22Rv1 (cell line): Measurements from ENCODE around the gene ITLN2.

Source experiments
- CTCF ChIP-seq: fragments of 450-650 bp; IDR thresholded peaks from 2 replicates; pipeline ENCODE4 v1.5.1; 2017; ENCODE audit warnings: mild to moderate bottlenecking
- ZFX ChIP-seq: fragments of 450-650 bp; IDR thresholded peaks from 2 replicates; pipeline ENCODE4 v1.6.1; 2017; ENCODE audit warnings: antibody characterized with exemption, borderline replicate concordance

GRCh38 chr1:160942926-160943325 is 11.7 kb downstream of the ITLN2 start:
- TF ChIP-seq CTCF = peak; percentile 39
- TF ChIP-seq ZFX = no peak
